Inflammatory macrophage treated with lipopolysaccharide for 1 hour (primary cell): Measurements from ENCODE around the gene THAP3.
"Not testable (repeated sequence)": the region's sequence is repeated elsewhere in the genome, so short reads cannot be mapped to it uniquely, and the experiment has no call there.

Source experiments
- DNase-seq, 2 donors: peaks; one replicate each; pipeline ENCODE4 v3.0.0-alpha.2; 2020 to 2022

THAP3 gene

GRCh38 chr1:6635910-6636760 lies 11.5 kb downstream of the THAP3 start:
- no peak for DNase-seq

GRCh38 chr1:6636778-6637177 lies 12.1 kb downstream of the THAP3 start:
- not testable (repeated sequence) for DNase-seq

GRCh38 chr1:6637770-6638169 lies 13.1 kb downstream of the THAP3 start:
- no peak for DNase-seq

- DNase-seq: no peak
Measured at GRCh38 chr1:6638226-6638625, 13.6 kb downstream of the THAP3 start.

- DNase-seq: not testable (repeated sequence)
Measured at GRCh38 chr1:6640867-6641266, 16.2 kb downstream of the THAP3 start.

- no peak for DNase-seq
Measured at GRCh38 chr1:6645018-6645417, 20.4 kb downstream of the THAP3 start.

- DNase-seq: peak; percentile 16 to 42
Measured at GRCh38 chr1:6646499-6647148, 22.0 kb downstream of the THAP3 start.

- no peak for DNase-seq
Measured at GRCh38 chr1:6648556-6648955, 23.9 kb downstream of the THAP3 start.

- DNase-seq: no peak
Measured at GRCh38 chr1:6651909-6652308, 27.2 kb downstream of the THAP3 start.

- DNase-seq: peak in 1 of 2 donors; percentile 10
Measured at GRCh38 chr1:6652986-6653385, 28.3 kb downstream of the THAP3 start.

GRCh38 chr1:6653436-6654290 lies 29.0 kb downstream of the THAP3 start:
- DNase-seq: no peak

GRCh38 chr1:6657138-6657537 lies 32.5 kb downstream of the THAP3 start:
- no peak for DNase-seq

GRCh38 chr1:6658359-6659060 lies 33.8 kb downstream of the THAP3 start:
- DNase-seq: no peak

GRCh38 chr1:6660415-6661049 lies 35.9 kb downstream of the THAP3 start:
- DNase-seq: no peak

GRCh38 chr1:6662468-6662867 lies 37.8 kb downstream of the THAP3 start:
- DNase-seq: not testable (repeated sequence)

GRCh38 chr1:6666696-6667095 lies 42.0 kb downstream of the THAP3 start:
- no peak for DNase-seq

GRCh38 chr1:6667139-6667538 lies 42.5 kb downstream of the THAP3 start:
- DNase-seq: no peak

GRCh38 chr1:6668503-6668902 lies 43.8 kb downstream of the THAP3 start:
- DNase-seq: no peak

GRCh38 chr1:6672558-6672957 lies 47.9 kb downstream of the THAP3 start:
- no peak for DNase-seq

GRCh38 chr1:6673816-6674398 lies 49.2 kb downstream of the THAP3 start:
- no peak for DNase-seq

GRCh38 chr1:6674771-6675170 lies 50.1 kb downstream of the THAP3 start:
- DNase-seq: no peak

GRCh38 chr1:6675941-6676340 lies 51.3 kb downstream of the THAP3 start:
- no peak for DNase-seq
